Measurements from ENCODE around the gene TEX52. TPM values are rescaled to one million over a fixed set of nuclear protein-coding genes. Genes with fewer than 3 reads are reported as not detected.

The TEX52 gene
- total RNA-seq, 2 donors from 2014 or later, result not detected

- Histone ChIP-seq H3K36me3 (replicated peaks in 1 of 2; ENCODE audit: insufficient read depth in 1 of 2, low read depth in 2 of 2) (peaks cover 11 to 33% of the 10 kb centered on the region in 2 donors), H3K27me3 (no peaks in the 10 kb centered on the region), H3K4me3 (no peak overlapping the region), H3K27ac (no peak overlapping the region), H3K4me1 (no peaks in the 10 kb centered on the region), H3K9me3 (no peaks in the 10 kb centered on the region)
- ATAC-seq, result no peak
- no peak for DNase-seq
- intact Hi-C loops (cut with DNase I), result no loop called here
- TF ChIP-seq, protein P1, sequence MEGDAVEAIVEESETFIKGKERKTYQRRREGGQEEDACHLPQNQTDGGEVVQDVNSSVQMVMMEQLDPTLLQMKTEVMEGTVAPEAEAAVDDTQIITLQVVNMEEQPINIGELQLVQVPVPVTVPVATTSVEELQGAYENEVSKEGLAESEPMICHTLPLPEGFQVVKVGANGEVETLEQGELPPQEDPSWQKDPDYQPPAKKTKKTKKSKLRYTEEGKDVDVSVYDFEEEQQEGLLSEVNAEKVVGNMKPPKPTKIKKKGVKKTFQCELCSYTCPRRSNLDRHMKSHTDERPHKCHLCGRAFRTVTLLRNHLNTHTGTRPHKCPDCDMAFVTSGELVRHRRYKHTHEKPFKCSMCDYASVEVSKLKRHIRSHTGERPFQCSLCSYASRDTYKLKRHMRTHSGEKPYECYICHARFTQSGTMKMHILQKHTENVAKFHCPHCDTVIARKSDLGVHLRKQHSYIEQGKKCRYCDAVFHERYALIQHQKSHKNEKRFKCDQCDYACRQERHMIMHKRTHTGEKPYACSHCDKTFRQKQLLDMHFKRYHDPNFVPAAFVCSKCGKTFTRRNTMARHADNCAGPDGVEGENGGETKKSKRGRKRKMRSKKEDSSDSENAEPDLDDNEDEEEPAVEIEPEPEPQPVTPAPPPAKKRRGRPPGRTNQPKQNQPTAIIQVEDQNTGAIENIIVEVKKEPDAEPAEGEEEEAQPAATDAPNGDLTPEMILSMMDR (IDR thresholded peaks at IDR 0.05), result no peak
- no peak for TF ChIP-seq POLR2A (IDR thresholded peaks at IDR 0.05)
- WGBS, 2 donors, result 89 to 91% methylated on average over 14 of the region's 14 CpGs
These were observed 29.9 kb downstream of the TEX52 start for GRCh38 chr12:2826721-2827515.

- H3K4me3 ChIP-seq, result no peak overlapping the region
- no peak for ATAC-seq
- H3K36me3 ChIP-seq (replicated peaks in 1 of 2; ENCODE audit: insufficient read depth in 1 of 2, low read depth in 2 of 2), result peaks cover 12 to 40% of the 10 kb centered on the region in 2 donors
- no peaks in the 10 kb centered on the region for H3K27me3 ChIP-seq
- no peaks in the 10 kb centered on the region for H3K4me1 ChIP-seq
- H3K27ac ChIP-seq, result no peak overlapping the region
- H3K9me3 ChIP-seq, result no peaks in the 10 kb centered on the region
- no peak for DNase-seq
- intact Hi-C loops (cut with DNase I), result no loop called here
- TF ChIP-seq, protein P1 (IDR thresholded peaks at IDR 0.05), result no peak
- TF ChIP-seq POLR2A (IDR thresholded peaks at IDR 0.05), result no peak
- 92 to 98% methylated on average over 3 of the region's 3 CpGs for WGBS, 2 donors
These were observed 30.8 kb downstream of the TEX52 start for GRCh38 chr12:2826036-2826435.

GRCh38 chr12:2825132-2825531 lies 31.7 kb downstream of the TEX52 start:
- intact Hi-C loops (cut with DNase I), result no loop called here
- peaks cover 13 to 40% of the 10 kb centered on the region in 2 donors for H3K36me3 ChIP-seq (replicated peaks in 1 of 2; ENCODE audit: insufficient read depth in 1 of 2, low read depth in 2 of 2)
- WGBS, 2 donors, result 74 to 83% methylated on average over 4 of the region's 4 CpGs
- H3K27me3 ChIP-seq, result no peaks in the 10 kb centered on the region
- H3K9me3 ChIP-seq, result no peaks in the 10 kb centered on the region
- no peak overlapping the region for H3K4me3 ChIP-seq
- no peak overlapping the region for H3K27ac ChIP-seq
- DNase-seq (no peak), ATAC-seq (no peak)
- no peaks in the 10 kb centered on the region for H3K4me1 ChIP-seq
- TF ChIP-seq, protein P1 (IDR thresholded peaks at IDR 0.05), result no peak
- TF ChIP-seq POLR2A (IDR thresholded peaks at IDR 0.05), result no peak

GRCh38 chr12:2824541-2824940 lies 32.3 kb downstream of the TEX52 start:
- no peaks in the 10 kb centered on the region for H3K4me1 ChIP-seq
- 79 to 87% methylated on average over 6 of the region's 6 CpGs for WGBS, 2 donors
- peaks cover 16 to 40% of the 10 kb centered on the region in 2 donors for H3K36me3 ChIP-seq (replicated peaks in 1 of 2; ENCODE audit: insufficient read depth in 1 of 2, low read depth in 2 of 2)
- intact Hi-C loops (cut with DNase I), result no loop called here
- TF ChIP-seq, protein P1 (IDR thresholded peaks at IDR 0.05), result no peak
- no peak for TF ChIP-seq POLR2A (IDR thresholded peaks at IDR 0.05)
- H3K27me3 ChIP-seq, result no peaks in the 10 kb centered on the region
- DNase-seq (no peak), ATAC-seq (no peak)
- no peak overlapping the region for H3K4me3 ChIP-seq
- no peak overlapping the region for H3K27ac ChIP-seq
- no peaks in the 10 kb centered on the region for H3K9me3 ChIP-seq

GRCh38 chr12:2823483-2823882 lies 33.4 kb downstream of the TEX52 start:
- peaks cover 16 to 44% of the 10 kb centered on the region in 2 donors for H3K36me3 ChIP-seq (replicated peaks in 1 of 2; ENCODE audit: insufficient read depth in 1 of 2, low read depth in 2 of 2)
- no peak for ATAC-seq
- H3K4me3 ChIP-seq, result no peak overlapping the region
- no peak for TF ChIP-seq POLR2A (IDR thresholded peaks at IDR 0.05)
- TF ChIP-seq, protein P1 (IDR thresholded peaks at IDR 0.05), result no peak
- whole genome bisulfite sequencing, 2 donors, result 77 to 81% methylated on average over 7 of the region's 7 CpGs
- no peaks in the 10 kb centered on the region for H3K4me1 ChIP-seq
- no peak for DNase-seq
- no peaks in the 10 kb centered on the region for H3K9me3 ChIP-seq
- no peaks in the 10 kb centered on the region for H3K27me3 ChIP-seq
- no peak overlapping the region for H3K27ac ChIP-seq
- intact Hi-C loops (cut with DNase I), result no loop called here
